ENCODE results near the gene UROC1. TPM values are rescaled to one million over a fixed set of nuclear protein-coding genes. Genes with fewer than 3 reads are reported as not detected.

The UROC1 gene
- total RNA-seq, 1 experiment from 2014 or later: 0.02 TPM

- DNase-seq (ENCODE audit: low read depth): no peak
Measured at GRCh38 chr3:126479642-126480041, 37.9 kb downstream of the UROC1 start.

- DNase-seq (ENCODE audit: low read depth): no peak
Measured at GRCh38 chr3:126478581-126479310, 38.8 kb downstream of the UROC1 start.

GRCh38 chr3:126477061-126477380 lies 40.6 kb downstream of the UROC1 start:
- no peak for DNase-seq (ENCODE audit: low read depth)

GRCh38 chr3:126476166-126477060 lies 41.2 kb downstream of the UROC1 start:
- DNase-seq (ENCODE audit: low read depth): peak; percentile 43

DNA sequence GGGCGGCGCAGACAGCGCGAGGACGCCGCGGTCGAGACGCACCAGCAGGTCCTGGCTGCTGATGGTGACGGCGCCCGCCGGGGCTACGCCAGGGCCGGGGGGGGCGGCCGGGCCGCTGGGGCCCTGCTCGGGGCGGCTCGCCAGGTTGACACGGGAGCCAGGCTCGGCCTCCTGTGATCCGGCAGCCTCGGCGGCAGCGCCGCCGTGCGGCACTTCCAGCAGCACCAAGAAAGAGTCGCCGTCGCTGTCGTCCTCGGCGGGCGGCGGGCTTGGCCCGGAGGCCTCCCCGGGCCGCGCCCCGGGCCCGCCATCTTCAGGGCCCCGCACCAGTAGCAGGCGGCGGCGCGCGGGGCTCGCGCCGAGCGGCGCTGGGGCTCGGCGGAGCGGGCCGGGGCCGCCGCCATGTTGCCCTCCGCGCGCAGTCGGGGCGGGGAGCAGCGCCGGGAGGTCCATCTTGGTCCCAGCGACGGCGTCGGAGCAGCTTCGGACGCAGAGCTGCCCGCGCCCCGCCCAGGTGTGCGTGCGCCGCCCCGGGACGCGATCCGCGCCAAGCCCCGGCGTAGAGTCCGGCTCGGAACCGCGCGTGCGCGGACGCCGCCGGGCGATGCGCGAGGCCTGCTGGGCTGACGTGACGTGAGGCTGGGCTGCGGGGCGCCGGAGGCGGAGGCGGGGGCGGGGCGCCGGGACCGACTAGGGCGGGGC lies 42.0 kb downstream of the UROC1 start, which contains the start of gene ZXDC:
ZXDC (minus strand) TSS at position 479 of the 702 bp plus-strand sequence; CDS start at position 453, 26 bp downstream.
- peak; percentile 94 for DNase-seq (ENCODE audit: low read depth)

DNA sequence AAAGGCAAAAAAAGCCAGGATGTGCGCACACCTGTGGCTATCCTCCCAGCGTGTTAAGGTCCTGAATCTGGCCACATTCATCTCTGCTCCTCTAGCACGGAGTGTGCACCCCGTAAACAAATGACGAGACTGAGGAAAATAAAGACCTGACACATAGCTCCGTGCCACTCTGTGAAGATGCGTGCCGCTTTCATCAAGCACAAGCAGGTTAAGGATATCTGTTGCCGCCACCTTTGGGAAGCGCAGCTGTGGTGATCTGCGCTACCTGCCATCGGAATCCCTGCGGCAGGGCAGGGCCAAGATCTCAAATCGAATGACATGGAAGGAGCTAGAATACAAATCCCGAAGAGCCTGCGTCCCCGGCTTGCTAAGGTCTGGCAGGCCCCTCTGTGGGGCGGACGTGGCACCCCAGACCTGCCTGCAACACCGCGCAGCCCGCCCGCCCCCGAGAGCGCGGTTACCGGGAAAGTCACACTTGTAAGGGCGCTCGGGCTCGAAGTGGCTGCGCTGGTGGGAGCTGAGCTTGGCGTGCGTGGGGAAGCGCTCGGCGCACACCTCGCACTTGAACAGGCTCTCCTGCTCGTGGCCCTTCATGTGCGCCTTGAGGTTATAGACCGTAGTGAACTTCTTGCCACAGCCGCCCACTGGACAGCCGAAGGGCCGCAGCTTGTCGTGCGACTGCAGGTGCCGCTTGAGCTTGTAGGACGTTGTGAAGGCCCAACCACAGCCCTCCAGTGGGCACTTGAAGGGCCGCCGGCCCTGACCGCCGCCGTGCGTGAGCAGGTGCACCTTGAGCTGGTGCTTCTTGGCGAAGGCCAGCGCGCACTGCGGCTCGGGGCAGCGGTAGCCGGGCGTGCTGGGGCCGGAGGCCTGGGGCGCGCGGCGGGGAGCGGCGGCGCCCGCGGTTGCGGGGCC lies 42.8 kb downstream of the UROC1 start:
- DNase-seq (ENCODE audit: low read depth): peak; percentile 55

DNA sequence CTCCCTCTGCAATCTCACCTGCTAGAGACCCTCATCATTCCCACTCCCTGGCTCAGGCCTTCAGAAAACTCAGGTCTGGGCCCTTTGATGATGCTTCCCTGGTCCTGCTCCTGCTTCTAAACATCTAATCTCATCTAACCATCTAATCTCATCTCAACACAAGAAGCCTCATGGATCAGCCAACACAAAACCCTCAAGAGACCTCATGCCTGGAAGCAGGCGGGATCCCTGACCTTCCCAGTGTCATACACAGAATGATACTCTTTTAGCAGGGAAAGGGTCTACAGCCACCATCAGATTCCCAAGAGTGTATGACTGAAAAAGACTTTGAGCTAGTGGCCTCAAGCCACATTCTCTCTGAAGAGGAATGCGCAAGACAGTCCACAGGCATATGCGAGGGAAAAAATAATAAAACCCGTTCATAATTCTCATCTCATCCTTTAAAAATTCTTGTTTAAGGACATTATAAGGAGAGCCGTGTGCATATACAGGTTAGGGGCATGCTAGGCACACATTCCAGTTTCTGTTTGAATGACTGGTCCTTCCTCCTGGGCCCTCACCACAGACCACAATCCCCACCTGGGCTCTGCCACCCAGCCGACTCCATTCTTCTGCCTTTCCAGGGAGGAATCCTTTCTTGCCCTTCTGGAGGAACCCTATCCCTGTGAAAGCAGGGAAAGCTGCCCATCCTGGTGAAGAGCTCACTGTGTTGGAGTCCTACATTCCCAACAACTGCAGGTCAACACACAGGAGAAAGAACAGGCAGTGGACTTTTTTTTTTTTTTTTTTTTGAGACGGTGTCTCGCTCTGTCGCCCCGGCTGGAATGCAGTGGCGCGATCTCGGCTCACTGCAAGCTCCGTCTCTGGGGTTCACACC lies 44.0 kb downstream of the UROC1 start:
- no peak for DNase-seq (ENCODE audit: low read depth)

DNA sequence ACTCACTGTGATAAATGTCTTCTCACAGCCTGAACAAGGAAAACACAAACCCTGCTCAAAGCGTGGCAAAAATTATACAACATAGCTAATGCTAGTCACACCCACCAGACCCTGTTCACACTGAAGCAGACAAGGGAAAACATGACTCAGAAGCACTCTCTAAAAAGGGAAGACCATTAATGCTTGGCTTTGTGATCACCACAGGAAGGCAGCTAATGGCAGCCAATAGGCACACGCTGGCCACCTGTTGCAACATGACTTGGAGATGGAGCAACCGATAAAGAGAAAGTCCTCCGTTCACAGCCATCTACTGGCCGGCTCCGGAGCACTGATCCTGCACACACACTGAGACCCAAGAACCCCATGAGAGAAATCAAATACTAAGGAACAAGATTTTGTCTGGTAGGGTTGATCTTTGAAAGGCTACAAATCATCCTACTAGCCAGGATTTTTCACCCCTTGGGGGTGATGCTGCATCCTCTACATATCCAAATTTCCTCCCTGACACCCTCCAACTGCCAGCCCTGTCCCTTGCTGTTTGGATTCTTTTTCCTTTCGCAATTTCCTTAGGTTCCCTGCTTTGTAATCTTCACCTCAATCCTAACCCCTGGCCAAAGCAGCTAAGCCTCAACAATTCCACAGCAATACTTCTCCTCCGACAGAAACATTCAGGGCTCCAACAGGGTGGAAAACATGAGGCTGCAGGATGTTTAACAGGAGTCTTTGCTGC lies 45.1 kb downstream of the UROC1 start:
- DNase-seq (ENCODE audit: low read depth): peak; percentile 72

DNA sequence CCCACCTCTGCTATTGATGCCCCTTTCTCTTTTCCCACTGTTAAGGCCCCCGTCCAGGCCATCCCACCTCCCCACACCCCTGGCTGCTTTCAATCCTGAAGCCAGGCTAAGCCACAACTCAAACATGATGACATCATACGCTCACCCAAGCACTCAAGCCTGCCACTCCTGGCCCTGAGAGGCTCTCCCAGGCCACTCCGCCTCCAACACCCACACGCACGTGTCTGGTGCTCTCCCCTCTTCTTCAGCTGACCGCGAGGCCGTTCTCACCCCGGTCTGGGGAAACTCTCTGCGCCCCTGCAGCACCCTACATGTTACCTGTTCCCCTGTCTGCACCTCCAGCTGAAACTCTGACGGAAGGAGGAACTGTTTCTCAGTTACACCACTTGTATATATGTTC lies 48.1 kb downstream of the UROC1 start:
- no peak for DNase-seq (ENCODE audit: low read depth)

- DNase-seq (ENCODE audit: low read depth): no peak
Measured at GRCh38 chr3:126468028-126468891, 49.3 kb downstream of the UROC1 start.

- no peak for DNase-seq (ENCODE audit: low read depth)
Measured at GRCh38 chr3:126467611-126467955, 50.0 kb downstream of the UROC1 start.

GRCh38 chr3:126466886-126467610 lies 50.5 kb downstream of the UROC1 start:
- DNase-seq (ENCODE audit: low read depth): no peak

DNA sequence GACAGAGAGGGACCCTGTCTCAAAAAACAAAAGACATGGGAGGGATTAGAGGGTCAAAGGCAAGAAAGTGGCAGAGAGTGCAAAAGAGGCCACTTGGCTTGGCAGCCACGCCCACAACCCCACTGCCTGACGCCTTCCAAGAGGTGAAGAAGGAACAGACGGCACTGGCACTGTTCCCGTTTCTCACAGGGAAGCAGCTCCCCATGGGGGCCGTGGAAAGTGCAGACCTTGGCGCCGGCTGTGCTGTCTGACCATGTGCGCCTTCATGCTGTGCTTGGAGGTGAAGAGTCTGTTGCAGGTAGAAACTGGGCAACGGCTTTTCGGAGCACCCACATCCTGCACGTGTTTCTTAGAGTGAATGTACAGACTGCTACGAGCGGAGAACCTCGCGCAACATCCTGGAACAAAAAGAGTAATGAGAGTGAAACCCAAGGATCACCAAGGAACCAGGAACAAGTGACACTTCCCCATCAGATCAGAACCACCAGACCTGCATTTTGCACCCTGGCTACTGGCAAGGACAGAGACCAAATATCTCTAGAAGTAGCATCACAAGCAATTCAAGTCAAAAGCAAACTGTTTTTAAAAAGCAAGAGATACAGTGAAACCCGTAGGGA lies 51.5 kb downstream of the UROC1 start:
- no peak for DNase-seq (ENCODE audit: low read depth)

DNA sequence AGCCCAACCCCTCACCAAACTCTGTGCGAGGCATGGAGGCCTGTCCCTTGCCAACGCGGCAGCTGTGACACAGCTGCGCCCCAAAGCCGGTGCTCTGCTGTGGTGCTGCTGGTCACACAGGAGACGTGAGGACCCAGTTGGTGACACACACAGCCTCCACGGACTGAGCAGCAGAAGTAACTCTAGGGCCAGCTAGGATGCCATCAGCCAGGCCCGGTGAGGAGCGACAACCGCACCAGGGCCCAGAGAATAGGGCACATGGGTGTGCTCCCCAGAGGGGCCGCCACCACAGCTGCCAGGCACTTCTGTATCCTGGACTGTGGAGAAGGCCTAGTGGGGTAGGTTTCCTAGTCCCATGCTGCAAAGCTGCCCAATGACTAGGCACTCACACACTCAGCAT lies 52.6 kb downstream of the UROC1 start:
- no peak for DNase-seq (ENCODE audit: low read depth)

DNA sequence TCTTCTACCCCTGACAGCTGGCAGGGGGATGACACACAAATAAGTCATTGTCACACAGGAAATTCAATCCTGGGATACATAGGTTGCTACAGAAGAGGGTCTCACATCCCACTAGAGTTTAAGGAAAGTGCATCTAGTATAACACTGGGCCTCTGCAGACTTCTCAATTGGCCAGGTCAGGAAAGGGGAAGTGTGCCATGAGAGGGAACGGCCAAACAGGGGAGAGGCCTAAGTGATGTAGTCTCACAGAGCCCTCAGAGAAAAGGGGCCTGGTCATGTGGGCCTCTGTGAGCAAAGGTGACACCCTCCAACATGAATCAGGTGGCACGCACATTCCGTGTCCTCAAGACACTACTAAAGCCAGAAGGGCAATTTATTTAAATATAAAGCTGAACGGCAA lies 53.1 kb downstream of the UROC1 start:
- DNase-seq (ENCODE audit: low read depth): no peak

GRCh38 chr3:126464093-126464492 lies 53.5 kb downstream of the UROC1 start:
- DNase-seq (ENCODE audit: low read depth): no peak

DNA sequence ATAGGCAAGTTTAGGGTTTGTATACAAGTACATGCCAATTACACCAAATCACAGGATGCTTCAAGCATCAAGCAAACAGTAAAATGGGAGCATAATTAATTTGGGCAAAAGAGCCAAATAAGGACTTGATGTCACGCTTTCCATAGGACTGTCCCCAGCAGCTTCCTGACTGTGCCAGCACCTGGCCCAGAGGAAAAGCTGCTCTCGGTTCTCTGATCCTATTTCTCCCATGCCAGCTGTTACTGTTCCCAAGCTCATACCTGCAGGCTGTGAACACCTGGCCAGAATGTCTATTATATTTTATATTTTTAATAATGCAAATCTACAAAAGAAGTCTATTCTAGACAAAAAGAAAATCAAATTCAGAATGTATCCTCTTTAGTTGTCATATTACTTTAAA lies 54.1 kb downstream of the UROC1 start:
- no peak for DNase-seq (ENCODE audit: low read depth)

Data from M059J (cell line).